GM19324 (cell line): Measurements from ENCODE around the gene MBP.

Experiments used
- ATAC-seq: cut with Tn5 transposase; IDR thresholded peaks from one replicate; pipeline ENCODE4 v1.9.1; 2021; ENCODE audit warnings: mild to moderate bottlenecking, moderate library complexity; ENCODE audit not compliant: unreplicated experiment, low FRiP score

The MBP gene

DNA sequence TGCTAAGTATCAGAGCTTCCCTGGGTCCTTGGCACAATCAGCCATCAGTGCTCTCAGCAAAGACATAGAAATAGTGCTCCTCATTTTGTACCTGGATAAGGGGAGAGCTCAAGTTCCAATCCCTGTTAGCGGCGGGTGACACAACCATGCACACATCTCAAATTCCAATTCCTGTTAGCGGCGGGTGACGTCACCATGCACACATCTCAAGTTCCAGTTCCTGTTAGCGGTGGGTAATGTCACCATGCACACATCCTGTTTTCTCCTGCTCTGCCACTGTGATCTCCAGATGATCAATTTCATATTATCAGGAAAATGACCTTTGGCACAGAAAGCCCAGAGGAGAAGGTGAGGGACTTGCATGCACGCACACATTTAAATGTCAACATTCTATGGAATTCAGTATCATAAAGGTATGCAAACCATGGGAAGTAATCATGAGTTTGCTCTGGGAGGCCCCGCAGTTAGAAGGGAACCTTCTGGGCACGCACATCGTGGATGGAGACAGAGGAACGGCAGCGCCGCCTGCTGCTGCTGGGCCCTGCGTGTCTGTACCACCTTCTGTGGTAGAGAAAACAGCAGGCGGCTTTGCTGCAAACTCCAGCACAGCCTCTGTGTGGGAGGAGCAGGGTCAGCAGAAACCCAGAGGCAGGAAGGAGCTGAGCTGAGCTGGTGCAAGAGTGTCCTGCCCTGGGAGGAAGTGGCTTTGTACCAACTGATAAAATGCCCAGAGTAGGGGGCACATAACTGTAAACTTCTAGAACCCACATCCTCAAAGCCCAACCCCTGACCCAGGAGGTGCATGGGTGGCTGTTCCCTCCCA is 77.8 kb downstream of the MBP start:
- peak; percentile 94 for ATAC-seq

DNA sequence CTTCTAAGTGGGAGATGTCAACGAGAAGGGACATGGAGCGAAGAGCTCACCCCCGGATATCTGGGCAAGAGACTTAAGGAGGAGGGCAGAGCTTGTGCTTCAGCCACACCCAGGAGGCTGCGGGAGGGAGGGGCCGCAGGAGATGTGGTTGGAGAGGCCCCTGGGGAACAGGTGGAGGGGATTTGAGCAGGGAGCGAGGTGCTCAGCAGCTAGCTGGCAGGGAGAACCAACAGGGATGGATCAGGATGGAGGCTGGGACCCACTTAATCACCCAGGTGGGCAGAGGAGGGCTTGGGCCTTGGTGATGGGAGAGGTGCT is 78.3 kb downstream of the MBP start:
- peak; percentile 1 for ATAC-seq

DNA sequence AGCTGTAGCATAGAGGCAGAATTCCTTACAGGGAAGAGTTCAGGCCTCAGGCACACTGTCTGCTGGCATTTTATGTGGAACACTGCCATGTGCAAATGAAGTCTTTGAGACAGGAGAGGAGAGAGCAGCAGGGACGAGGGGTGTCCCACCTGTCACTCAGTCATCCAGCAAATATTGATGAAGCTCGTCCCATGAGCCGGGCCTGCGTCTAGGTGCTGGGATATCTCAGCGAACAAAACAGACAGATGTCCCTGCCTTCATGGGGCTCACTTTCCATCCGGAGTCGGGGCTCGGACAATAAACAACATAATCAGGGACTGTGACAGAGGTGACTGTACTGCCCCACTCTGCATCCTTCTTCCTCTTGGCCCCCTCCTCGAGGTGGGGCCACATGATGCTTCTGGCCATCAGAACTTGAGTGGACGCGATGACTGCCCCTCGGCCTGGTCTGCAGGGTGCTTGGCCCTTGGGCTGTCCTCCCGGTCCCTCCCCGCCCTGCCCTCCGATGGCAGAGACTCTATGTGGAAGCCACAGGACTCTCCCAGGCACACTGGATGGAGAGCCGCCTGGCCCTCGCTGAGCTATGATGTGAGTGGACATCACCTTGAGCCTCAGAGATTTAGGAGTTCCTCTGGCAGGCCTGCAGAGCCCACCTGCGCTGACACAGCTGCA is 78.8 kb downstream of the MBP start:
- no peak for ATAC-seq

DNA sequence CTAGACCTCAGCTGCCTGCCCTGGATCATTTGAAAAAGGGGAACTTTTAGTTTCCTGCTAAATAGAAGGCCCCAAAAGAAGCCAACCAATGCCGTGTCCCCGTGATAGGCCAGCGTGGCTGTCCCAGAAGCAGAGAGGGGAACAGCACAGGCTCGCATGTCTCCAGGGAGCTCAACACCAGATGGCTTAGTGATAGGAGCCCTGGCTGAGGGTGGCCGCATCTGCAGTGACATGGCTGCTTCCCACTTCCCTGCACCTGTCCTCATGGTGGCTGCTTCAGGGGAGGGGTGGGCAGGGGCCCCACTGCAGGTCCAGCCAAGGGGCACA is 79.6 kb downstream of the MBP start:
- ATAC-seq: no peak

DNA sequence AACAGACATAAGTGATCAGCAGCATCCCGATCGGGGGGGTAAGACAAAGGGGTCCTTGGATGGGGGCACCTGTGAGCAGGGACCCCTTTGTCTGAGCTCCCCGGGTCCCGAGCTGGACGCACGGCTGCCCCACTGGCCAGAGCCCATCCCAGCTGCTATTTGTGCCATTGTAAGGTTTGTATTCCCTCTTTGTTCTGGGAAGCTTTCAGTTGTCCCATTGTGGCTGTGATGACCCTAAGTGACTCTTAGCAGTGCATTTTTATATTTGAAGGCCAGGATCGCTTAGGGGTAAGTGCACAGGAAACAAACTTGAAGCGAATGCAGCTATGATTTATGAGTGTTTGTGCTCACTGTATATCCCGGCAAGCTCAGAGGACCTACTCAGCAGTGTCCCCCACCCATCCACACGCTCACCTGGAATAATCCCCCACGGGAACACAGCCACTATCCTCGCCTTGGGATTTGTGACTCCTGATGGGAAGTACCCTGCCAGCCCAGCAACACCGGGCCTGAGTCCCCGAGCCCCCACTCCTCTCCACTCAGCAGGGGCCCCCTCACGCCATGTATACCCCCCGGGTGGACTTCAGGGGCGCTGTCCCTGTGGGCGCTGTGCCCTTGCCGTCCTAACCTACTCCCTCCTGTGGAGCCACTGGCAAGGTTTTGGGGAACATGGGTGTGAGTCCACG is 80.1 kb downstream of the MBP start:
- no peak for ATAC-seq

DNA sequence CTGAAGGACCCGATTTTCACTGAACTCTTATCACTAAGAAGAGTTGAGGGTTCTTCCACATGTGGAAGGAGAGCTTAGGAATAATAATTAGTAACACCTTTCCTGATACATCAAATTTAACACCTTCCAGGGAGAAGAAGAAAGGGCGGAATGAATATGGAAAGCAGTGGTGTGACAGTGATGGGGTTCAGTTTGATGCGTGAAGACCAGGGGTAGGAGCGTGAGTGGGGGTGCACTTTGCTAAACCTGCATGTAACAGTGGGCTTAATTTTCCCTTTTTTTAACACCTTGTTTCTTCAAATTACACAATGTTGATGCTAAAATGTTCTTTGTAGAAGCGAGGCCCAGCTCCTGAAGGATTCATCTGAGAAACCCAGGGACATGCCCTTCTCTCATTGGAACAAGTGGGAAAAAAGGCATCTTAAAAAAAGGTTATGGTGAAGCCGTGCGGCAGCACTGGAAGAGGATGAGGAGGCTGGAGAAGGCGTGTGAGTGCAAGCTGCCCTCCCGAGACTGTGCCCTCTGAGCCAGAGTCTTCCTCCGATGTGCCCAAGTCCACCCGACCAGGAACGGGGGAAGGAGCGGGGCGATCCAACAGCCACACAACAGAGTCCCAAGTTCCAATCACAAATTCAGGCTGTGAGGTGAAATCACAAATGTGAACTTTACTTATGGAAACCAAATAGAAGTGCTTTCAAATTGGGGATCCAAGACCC is 80.8 kb downstream of the MBP start:
- no peak for ATAC-seq

DNA sequence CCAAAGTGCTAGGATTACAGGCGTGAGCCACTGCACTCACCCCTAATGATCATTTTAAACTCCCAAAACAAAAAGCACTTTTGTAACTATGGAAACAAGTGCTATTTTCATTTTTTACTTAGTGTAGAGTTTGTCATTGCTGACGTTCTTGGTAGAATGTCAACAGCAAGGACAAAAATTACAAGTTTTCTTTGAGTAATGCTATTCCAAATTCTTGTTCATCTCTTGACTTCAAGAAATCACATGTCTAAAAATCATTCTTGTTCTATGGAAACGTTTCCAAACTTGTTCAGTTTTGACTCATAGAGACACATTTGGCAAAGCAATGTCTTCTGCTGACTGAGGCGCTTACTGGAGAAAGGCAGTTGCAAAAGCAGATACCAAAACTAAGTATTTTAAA is 82.6 kb downstream of the MBP start:
- no peak for ATAC-seq

DNA sequence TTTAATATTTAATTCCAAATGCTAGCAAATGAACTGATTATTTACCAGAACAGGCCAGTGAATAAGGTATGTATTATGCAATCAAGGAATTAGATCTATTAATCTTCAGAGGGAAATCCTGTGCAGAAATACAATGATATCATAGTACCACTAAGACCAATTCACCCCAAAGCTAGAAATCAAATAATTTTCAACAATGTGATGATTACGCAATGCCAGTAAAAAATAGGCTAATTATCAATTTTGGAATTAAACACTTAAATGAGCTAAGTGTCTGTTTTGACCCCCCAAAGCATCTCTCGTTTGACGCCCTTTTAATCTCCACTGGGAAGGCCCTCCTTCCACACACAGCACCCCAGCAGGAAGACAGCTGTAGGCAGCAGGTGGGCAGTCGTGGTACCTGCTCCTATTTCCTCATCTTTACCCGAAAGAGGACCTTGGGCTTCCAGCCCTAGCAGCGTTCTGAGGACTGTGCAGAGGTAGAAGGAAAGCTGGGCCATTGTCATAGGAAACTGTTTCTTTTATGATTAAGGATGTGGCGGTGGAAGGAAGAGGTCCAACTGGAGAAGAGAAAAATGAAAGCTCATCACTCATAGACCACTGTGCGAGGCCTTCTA is 84.7 kb downstream of the MBP start:
- ATAC-seq: no peak

DNA sequence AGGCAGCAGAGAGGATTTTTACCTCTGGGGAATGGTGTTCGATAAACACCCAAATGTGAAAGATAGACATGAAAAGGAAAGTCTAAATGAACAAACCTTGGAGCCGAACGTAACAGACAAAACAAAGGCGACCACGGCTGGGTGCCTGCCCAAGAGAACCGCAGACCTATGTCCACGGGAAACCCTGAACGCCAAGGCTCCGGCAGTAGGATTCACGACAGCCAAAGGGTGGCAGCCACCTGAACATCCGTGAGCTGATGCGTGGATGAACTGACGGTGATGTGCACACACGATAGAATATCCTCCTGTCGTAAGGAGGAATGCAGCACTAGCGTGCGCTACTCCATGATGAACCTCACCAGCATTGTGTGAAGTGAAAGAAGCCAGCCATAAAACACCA is 85.6 kb downstream of the MBP start:
- ATAC-seq: no peak

DNA sequence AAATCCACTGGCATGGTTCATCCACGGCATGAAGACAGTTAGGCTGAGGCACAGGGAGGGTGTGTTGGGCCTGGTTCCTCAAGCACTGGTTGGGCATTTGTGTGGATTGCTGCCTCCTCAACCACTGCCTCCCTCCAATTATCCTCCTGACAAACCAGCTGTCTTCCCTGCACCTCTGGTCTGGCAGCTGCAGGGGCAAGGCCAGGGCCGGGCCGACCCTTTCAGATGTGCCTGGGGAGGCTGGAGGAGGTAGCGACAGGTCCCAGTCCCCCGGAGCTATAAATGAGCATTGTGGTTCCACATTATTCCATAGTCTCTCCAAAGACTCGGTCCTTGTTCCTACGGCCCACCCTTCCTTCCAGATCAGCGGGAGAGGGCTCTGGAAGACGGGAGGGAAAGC is 86.2 kb downstream of the MBP start:
- ATAC-seq: no peak

DNA sequence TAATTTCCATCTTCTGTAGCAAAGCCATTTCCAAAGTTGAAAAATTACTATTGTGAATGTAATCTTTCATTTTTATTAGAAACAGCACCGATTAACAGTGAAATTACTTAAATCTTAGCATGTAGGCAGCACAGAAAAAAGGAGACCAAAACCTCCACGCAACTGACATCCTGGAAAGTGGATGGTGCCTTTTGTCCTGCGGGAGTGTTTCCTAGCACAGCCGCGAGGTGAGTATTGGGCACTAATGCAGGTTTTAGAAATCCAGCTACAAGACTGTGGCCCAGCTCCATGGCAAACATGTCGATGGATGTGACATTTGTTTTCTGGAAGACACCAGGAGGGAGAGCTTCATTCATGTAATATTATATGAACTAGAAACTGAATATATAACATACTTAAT is 86.9 kb downstream of the MBP start:
- no peak for ATAC-seq

DNA sequence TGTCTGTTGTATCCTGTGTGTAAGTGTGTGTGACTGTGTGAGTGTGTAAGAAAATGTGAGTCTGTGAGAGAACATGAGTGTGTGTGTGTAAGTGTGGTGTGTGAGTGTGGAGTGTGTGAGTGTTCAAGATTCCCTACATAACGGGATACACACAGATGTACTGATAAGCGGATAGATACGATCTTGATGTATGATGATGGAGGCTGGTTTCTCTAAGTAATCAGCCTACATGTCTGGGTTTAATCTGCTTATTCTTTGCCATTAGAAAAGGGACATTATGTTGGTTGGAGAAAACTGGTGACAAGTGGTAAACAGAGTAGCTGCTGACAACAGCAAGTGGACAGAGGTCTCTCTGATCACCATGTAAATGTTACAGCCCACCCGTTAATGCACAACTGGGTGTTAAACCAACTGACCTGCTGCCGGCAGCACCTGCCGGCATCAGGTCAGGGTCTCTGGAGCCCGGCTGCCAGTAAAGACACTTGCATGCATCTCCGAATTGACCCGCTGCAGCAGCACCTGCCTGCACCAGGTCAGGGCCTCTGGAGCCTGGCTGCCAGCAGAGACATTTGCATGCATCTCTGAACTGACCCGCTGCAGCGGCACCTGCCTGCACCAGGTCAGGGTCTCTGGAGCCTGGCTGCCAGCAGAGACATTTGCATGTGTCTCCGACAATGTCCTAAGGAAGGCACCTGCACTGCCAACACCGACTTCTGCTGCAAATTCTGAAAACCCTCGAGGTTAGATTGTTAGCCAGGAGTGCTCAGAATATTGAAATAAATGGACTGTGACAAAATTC is 87.5 kb downstream of the MBP start:
- peak; percentile 82 for ATAC-seq

DNA sequence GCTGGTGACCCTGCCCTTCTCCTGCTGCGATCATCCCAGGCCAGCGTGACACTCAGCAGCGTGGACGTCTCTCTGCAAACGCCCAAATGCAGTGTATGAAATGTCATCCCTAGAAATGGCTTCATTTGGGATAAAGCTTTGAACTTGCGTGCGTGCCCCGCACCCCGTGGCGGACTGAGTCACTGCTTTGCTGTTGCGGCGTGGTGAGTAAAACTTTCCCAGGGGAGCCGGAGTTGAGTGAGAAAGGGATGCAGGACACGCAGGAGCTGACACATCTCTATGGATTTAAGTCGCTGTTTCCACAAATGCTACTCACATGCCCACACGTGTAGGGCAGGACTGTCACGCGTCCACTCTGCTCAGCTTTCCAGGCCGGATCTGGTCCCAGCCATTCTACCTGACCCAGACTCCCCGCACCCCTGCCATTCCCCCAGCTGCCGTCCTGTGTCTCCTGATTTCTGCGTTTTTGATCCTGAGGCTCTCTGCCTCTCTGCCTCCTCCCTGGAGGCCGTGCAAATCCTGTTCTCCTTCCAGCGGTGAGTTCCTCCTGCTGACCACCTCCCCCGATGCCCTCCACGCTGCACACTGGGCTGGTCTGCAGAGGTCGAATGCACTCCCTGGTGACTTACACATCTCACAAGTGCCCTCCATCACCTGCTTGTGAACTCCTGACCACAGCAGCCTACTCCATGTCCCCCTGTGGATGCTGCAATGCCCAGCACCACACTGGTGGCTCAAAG is 88.9 kb downstream of the MBP start:
- no peak for ATAC-seq

DNA sequence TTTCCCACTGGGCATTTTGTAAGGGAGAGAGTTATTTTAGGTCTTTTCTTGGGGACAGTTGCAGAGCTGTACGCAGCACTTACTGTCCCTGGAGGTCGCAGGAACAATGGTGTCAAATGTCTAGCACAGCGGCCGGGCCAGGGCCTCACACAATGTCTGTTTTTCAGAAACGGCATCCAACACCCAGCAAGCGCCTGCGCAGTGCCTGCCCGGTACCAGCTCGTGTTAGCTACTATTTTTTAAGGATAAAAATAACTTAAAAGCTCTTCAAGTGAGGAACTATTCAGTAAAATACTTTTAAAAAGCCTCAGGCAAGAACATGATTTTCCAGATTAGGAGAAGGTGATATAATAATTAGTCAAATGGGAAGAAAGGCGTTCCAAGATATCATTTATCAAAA is 90.0 kb downstream of the MBP start:
- ATAC-seq: no peak

DNA sequence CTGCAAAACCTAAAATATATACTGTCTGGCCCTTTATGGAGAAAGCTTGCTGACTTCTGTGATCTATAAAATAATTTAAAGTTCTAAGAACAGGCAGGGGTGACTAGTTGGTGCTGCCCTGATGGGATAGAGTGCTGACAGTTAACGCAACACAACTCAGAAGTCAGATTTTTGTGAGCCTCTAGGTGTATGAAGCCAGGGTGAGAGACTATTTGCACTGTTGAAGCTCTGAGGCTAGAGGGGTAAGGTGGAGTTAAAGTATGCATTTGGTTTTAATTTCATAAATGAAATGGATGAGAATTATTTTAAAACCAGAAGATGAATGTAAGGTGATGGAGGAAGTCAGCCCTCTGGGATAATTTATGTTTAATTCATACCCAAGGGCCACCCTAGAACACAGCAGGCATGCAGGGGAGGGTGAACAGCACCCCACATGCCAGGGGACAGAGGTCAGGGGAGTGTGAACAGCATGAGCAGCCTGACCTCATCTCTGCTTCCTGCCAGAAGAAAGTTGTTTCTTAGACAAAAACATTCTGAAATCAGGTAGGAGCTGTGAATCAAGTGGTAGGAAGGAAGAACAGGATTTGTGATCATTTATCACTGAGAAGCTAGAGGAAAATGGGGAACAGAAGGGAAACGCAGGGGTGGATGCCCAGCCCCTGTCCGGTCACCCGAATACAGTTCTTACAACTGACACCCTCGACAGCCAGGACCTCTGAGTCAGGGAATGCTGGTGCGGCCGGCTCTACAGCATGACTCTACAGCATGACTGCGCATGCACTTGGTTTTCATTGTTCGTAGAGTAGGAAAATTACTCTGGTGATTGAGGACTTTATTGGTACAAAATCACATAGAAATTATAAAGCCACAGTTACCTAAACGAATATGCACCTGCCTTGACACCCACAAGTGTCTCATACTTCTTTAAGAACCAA is 93.1 kb downstream of the MBP start:
- ATAC-seq: no peak

DNA sequence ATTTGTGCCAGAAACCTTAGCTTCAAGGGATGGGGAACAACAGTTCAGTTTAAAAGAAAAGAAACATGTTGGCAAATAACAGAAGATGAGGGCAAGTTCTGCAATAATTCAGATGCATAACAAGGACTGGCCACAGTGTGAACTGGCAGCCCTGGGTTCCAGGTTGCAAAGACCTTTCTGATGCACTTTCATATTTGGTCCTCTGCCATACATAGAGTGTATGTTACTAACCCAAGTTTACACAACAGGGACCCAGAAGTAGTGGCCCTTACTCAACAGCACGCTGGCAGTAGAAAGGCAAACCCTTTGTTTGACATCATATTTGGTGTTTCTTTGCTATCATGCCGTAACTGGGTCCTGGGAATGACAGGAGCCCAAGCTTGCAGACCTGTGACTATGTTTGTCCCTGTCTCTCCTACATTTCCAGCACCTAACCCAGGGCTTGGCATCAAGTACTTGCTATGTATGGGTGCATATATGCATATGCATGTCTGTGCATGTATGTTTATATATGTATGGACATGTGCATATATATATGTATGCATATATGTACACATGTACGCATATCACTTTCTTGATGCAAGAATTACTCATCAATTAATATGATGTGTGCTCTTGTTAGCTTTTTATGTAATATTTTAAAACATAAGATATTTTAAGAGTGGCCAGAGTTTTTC is 94.3 kb downstream of the MBP start:
- no peak for ATAC-seq

DNA sequence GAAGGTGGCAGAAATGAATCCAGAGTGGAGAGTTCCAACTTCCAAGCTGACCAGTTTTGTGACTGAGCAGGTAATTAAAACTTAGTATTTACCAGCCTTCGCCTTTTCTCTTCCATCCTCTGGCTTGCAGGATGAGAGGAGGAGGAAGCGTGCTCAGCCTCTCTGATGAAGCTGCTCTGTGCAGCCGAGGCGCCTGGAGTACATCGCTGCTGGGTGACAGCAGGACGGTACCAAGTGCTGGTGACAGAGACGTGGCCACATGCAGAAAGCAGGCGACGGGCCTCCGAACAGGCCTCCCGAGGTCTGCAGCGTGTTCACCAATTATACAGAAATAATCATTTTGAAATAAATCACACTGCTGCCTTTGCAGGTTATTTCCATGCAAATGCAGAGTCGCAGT is 95.0 kb downstream of the MBP start:
- no peak for ATAC-seq
